Measurements from ENCODE around the gene SIRPB2. TPM values are rescaled to one million over a fixed set of nuclear protein-coding genes. Genes with fewer than 3 reads are reported as not detected.

SIRPB2 gene
- polyA plus RNA-seq, 1 donor (not counting 4 experiments of a cell fraction or from before 2014, with no cell fraction given), result 1.6 TPM

DNA sequence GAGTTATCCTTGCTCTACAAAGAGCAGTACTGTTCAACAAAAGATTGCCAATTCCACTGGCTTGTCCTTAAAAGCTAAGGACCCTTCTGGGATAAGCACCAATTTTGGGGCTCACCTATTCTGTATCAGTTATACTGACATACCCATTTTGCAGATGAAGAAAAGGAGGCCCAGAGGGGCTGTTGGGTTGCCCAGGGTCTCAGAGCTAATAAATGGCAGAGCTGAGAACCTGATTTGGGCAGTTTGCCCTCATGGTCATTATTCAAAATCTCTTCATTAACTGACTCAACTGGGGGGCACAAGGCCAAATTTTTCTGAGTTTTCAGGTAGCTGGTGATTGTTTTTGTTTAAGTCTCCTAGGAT lies 55.9 kb downstream of the SIRPB2 start:
- Histone ChIP-seq H3K27ac (ENCODE audit: control insufficient read depth, insufficient read depth, low read length) (no peak overlapping the region), H2AFZ (ENCODE audit: control insufficient read depth, low read length) (no peak overlapping the region), H3K4me3 (ENCODE audit: control insufficient read depth in 2 of 3, extremely low read depth in 1 of 3, insufficient read depth in 2 of 3, low read depth in 1 of 3, low read length in 3 of 3) (no peak overlapping the region), H4K20me1 (ENCODE audit: control insufficient read depth, extremely low read depth, insufficient read depth, low read length) (no peaks in the 10 kb centered on the region), H3K9me1 (ENCODE audit: control insufficient read depth, extremely low read depth, insufficient read depth, low read length) (no peaks in the 10 kb centered on the region), H3K36me3 (ENCODE audit: control insufficient read depth in 2 of 2, extremely low read depth in 1 of 2, insufficient read depth in 2 of 2, low read length in 2 of 2) (no peaks in the 10 kb centered on the region), H3K79me2 (ENCODE audit: control insufficient read depth, insufficient read depth, low read length) (no peaks in the 10 kb centered on the region), H3K27me3 (ENCODE audit: control insufficient read depth, extremely low read depth, insufficient read depth, low read length) (no peaks in the 10 kb centered on the region), H3K4me1 (ENCODE audit: control insufficient read depth, extremely low read depth, insufficient read depth, low read length) (peaks cover 4% of the 10 kb centered on the region), H3K4me2 (ENCODE audit: control insufficient read depth, extremely low read depth, insufficient read depth, low read depth, low read length) (no peak overlapping the region), H3K9ac (ENCODE audit: control insufficient read depth, extremely low read depth, insufficient read depth, low read length) (no peak overlapping the region), H3K9me3 (ENCODE audit: control insufficient read depth, low read depth, low read length) (no peaks in the 10 kb centered on the region)
- TF ChIP-seq, protein P1, sequence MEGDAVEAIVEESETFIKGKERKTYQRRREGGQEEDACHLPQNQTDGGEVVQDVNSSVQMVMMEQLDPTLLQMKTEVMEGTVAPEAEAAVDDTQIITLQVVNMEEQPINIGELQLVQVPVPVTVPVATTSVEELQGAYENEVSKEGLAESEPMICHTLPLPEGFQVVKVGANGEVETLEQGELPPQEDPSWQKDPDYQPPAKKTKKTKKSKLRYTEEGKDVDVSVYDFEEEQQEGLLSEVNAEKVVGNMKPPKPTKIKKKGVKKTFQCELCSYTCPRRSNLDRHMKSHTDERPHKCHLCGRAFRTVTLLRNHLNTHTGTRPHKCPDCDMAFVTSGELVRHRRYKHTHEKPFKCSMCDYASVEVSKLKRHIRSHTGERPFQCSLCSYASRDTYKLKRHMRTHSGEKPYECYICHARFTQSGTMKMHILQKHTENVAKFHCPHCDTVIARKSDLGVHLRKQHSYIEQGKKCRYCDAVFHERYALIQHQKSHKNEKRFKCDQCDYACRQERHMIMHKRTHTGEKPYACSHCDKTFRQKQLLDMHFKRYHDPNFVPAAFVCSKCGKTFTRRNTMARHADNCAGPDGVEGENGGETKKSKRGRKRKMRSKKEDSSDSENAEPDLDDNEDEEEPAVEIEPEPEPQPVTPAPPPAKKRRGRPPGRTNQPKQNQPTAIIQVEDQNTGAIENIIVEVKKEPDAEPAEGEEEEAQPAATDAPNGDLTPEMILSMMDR (optimal IDR thresholded peaks at IDR 0.05 in 1 of 3, IDR thresholded peaks at IDR 0.05 in 1 of 3, conservative IDR thresholded peaks at IDR 0.05 in 1 of 3; ENCODE audit: extremely low read depth in 1 of 3, insufficient read depth in 2 of 3, low read length in 3 of 3), result no peak
- TF ChIP-seq EZH2 (IDR thresholded peaks at IDR 0.05; ENCODE audit: low read length), result no peak
- no peak for FAIRE-seq
- dilution Hi-C loops (cut with MboI; ENCODE audit: extremely low pct_ligation_motif_present, low sequenced_read_pairs), result no loop called here
- DNase-seq (ENCODE audit: low read depth, low spot score), result no peak

DNA sequence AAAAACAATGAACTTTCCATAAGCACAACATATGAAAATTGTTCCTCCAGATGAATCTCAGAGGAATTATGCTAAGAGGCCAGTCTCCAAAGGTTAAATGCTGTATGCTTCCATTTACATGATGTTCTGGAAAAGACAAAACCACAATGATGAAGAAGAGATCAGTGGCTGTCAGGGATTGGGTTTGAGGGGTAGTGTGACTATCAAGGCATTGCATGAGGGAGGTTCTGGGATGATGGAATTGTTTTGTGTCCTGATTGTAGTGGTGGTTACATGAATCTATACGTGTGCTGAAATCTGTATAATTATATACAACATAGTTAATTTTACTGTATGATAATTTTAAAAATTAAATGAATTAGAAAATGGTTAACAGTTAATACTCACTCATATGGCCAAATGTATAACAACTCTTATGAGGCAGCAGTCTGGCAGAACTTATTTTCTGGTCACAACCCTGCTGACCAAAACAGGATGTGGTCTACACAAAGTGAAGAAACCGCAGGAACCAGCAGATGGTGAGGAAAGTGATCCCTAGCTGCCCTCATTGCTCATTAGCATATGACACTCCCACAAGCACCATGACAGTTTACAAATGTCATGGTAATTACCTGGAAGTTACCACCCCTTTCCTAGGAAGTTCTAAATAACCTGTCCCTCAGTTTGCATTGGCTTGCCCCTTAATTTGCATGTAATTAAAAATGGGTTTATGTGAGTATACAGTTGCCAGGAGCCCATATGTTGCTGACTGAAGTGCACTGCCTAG lies 56.5 kb downstream of the SIRPB2 start:
- Histone ChIP-seq H3K79me2 (ENCODE audit: control insufficient read depth, insufficient read depth, low read length) (no peaks in the 10 kb centered on the region), H3K4me3 (ENCODE audit: control insufficient read depth in 2 of 3, extremely low read depth in 1 of 3, insufficient read depth in 2 of 3, low read depth in 1 of 3, low read length in 3 of 3) (no peak overlapping the region), H3K27me3 (ENCODE audit: control insufficient read depth, extremely low read depth, insufficient read depth, low read length) (no peaks in the 10 kb centered on the region), H3K4me2 (ENCODE audit: control insufficient read depth, extremely low read depth, insufficient read depth, low read depth, low read length) (no peak overlapping the region), H3K27ac (ENCODE audit: control insufficient read depth, insufficient read depth, low read length) (no peak overlapping the region), H3K4me1 (ENCODE audit: control insufficient read depth, extremely low read depth, insufficient read depth, low read length) (peaks cover 7% of the 10 kb centered on the region), H3K9me3 (ENCODE audit: control insufficient read depth, low read depth, low read length) (no peaks in the 10 kb centered on the region), H3K36me3 (ENCODE audit: control insufficient read depth in 2 of 2, extremely low read depth in 1 of 2, insufficient read depth in 2 of 2, low read length in 2 of 2) (no peaks in the 10 kb centered on the region), H3K9me1 (ENCODE audit: control insufficient read depth, extremely low read depth, insufficient read depth, low read length) (no peaks in the 10 kb centered on the region), H4K20me1 (ENCODE audit: control insufficient read depth, extremely low read depth, insufficient read depth, low read length) (no peaks in the 10 kb centered on the region), H3K9ac (ENCODE audit: control insufficient read depth, extremely low read depth, insufficient read depth, low read length) (no peak overlapping the region), H2AFZ (ENCODE audit: control insufficient read depth, low read length) (no peak overlapping the region)
- no peak for DNase-seq (ENCODE audit: low read depth, low spot score)
- dilution Hi-C loops (cut with MboI; ENCODE audit: extremely low pct_ligation_motif_present, low sequenced_read_pairs), result no loop called here
- no peak for TF ChIP-seq EZH2 (IDR thresholded peaks at IDR 0.05; ENCODE audit: low read length)
- TF ChIP-seq, protein P1 (optimal IDR thresholded peaks at IDR 0.05 in 1 of 3, IDR thresholded peaks at IDR 0.05 in 1 of 3, conservative IDR thresholded peaks at IDR 0.05 in 1 of 3; ENCODE audit: extremely low read depth in 1 of 3, insufficient read depth in 2 of 3, low read length in 3 of 3), result no peak
- no peak for FAIRE-seq

Data from keratinocyte (primary cell).